Stimulated activated CD8-positive, alpha-beta memory T cell treated with anti-CD3 and anti-CD28 coated beads, Interleukin-4, amount 100 ng/mL, for 1 hour (primary cell): ENCODE results near the gene ZBTB20.
"Not testable (repeated sequence)": the region's sequence is repeated elsewhere in the genome, so short reads cannot be mapped to it uniquely, and the experiment has no call there.

ENCODE experiments used
- DNase-seq, 2 donors: peaks; one replicate each; pipeline ENCODE4 v3.0.0-alpha.2; 2020; ENCODE audit warnings: low read depth in 2 of 2, low spot score in 1 of 2

Gene ZBTB20

DNA sequence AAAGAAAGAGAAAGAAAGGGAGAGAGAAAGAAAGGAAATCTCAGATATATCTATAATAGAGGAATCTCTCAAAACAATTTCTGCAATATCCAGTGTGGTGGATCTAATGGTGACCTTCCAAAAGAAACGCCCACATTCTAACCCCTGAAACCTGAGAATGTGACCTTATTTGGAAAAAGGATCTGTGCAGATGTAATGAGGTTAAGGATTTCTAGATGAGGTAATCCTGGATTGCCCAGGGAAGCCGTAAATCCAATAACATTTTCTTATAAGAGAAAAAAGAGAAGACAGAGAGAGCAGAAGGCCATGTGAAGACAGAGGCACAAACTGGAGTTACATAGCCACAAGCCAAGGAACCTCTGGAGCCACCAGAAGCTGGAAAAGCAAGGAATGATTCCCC, 307.6 kb downstream of the ZBTB20 start:
- no peak for DNase-seq

GRCh38 chr3:114838025-114838424, 309.1 kb downstream of the ZBTB20 start:
- DNase-seq = no peak

- no peak for DNase-seq
Observed at GRCh38 chr3:114834175-114834940, 312.7 kb downstream of the ZBTB20 start.

DNA sequence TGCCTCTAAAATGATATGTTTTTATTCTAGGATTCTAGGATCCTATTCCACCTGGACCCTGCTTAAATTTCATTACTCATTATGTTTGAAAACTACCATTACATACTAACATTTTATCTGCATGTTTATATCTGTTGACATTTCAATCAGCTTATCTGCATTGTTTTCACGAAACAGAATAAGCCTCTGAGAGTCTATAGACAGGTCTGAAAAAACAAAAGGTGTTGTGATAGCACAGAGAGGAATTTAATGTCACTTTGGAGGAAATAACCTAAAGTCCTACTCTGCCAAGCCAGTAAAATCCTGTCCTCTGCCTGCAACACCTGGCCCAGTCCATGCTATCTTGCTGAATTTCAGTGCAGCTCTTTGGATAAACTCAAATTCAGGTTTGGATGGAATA, 315.2 kb downstream of the ZBTB20 start:
- no peak for DNase-seq

GRCh38 chr3:114830652-114831051, 316.4 kb downstream of the ZBTB20 start:
- no peak for DNase-seq

- no peak for DNase-seq
Observed at GRCh38 chr3:114829783-114830182, 317.3 kb downstream of the ZBTB20 start.

DNA sequence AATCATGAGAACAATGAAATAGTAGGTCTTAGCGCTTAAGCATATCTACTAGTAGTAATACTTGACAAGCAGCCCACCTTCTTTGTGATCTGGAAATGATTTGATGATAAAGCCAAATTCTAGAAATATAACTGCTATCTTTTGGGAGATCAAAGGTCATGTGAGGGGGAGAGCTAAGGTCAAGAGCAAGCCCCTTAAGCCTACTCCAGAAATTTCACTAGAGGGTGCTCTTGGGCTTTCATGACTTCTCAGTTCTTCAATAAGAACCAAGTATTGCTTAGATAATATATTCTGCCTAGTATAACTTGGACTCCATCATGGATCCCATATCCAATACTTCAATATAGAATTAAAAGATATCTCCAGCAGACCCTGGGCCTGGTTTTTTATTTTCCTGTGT, 319.6 kb downstream of the ZBTB20 start:
- no peak for DNase-seq

DNA sequence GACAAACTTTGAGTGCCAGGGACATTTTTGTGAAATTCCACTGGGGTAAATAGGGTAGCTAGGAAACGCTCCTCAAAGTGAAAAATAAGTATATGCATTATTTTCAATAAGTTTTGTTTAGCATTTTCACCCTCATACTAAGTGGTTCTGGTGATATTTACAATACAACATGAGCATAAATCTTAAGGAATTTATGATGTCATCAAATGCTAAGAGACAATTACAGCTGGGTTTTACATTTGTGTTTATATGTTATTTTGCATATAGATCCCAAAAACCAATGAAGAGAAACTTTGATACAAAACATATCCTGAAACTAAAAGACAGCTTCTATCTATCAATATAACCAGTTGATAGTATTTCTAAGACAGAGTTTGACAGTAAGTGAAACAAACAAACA, 323.1 kb downstream of the ZBTB20 start:
- no peak for DNase-seq

DNA sequence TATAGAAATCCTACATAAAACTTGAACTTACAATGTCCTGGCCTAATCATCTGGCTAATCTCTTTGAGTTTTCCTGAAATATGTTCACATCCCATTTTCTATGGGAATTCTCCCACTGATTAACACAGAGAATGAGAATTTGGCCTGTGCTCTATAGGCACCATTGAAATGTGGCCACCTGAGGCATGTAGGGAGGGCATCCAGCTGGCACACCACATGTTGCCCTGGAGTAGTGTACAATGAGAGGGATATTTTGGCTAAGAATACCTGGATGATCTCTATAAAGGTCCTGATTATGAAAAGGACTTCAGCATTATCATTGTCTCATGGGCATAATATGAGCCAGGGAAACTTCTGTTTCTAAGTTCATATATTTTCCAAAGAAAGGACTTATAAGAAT, 324.0 kb downstream of the ZBTB20 start:
- no peak for DNase-seq

- no peak for DNase-seq
Observed at GRCh38 chr3:114816052-114816451, 331.0 kb downstream of the ZBTB20 start.

- DNase-seq = not testable (repeated sequence)
Observed at GRCh38 chr3:114812541-114813238, 334.4 kb downstream of the ZBTB20 start.

DNA sequence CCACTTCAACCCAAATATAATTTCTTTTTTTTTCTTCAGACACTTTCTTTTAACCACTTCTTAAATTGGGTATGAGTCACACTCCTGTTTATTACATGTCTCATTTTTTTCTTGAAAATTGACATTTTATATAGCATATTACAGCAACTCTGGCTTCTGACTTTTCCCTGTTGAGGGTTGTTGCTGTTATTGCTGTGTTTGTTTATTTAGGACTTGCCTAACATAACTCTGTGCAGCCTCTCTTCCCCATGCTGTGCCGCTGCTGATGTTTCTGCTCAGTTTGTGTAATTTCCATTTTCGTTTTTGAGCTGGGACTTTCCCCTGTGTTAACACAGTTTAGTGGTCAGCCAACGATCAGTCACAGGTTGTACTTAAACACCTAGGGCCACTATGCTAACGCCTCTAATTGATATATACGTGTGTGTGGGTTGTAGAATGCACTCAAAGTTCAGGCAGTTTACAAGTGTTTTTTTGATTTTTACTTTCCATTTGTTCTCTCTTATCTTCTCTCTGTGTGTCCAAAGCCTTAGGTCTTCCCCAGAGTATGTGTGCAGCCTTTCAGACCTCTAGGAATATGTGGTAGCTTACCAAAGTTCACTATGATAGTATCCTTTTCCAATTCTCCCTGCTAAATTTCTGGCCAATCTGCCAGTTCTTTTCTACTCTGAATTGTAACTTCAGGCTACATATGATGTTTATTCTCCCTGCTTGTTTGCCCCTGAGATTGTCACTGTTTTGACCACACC, 337.2 kb downstream of the ZBTB20 start:
- peak in 1 of 2 donors; percentile 8 for DNase-seq

GRCh38 chr3:114804099-114804498, 343.0 kb downstream of the ZBTB20 start:
- no peak for DNase-seq

DNA sequence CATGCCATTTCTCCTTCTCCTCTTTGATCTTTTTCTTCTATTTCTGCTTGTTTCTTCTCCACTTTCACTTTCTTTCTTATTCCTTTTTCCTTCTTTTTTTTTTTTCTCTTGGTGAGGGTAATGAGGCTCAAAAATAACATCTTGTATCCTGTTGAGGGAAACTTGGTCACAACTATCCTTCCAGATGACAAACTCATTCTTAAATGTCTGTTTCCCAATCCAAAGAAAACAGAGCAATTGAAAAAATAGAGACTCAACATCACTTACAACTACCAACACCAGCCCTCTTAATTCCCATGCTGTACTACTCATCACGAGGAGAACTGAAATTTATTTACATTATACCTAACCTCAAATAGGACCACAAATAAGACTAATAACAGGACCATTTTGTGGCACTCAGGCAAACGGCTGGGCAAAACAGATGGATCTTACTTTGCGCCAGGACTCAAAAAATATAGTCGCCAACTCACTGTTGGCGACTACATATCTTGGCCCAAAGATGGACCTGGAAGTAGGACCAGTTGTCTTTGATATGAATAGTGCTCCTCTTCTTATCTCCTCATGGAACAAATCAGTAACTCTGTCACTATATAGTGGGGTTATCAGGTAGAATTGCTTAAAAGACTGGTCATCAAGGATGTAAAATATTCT, 343.9 kb downstream of the ZBTB20 start:
- no peak for DNase-seq

- no peak for DNase-seq
Observed at GRCh38 chr3:114800272-114801031, 346.6 kb downstream of the ZBTB20 start.

GRCh38 chr3:114799816-114800215, 347.3 kb downstream of the ZBTB20 start:
- DNase-seq = no peak

- no peak for DNase-seq
Observed at GRCh38 chr3:114796796-114797195, 350.3 kb downstream of the ZBTB20 start.

DNA sequence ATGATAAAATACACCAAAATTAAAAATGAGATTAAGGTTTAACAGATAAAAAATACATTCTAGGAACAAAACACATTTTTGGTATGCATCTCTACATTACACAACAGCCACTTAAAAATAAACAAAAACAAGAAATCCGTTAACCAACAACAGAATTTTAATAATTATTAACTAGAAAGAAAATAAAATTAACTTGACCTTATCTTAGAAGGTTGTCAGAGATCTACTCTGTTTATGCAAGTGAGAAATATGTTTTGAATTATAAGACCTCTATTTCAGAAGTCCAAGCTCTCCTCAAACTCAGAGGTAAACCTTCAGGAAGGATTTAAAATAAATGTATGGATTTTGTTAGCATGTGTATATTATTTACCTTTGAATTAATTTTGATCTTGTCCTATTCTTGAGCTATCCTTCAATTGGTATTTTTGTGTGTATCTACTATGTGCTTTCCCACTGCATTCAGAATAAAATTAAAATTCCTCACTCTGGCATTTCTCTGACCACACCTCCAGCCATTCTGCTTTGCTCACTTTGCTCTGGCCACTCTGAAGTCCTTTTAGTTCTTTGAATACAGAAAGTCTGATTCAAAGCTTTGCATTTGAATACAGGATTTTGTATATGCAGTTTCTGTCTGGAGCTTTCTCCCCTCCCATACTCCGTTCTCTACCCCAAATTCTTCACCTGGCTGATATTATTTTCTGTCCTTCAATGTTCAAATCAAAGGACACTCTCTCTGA, 352.0 kb downstream of the ZBTB20 start:
- no peak for DNase-seq

DNA sequence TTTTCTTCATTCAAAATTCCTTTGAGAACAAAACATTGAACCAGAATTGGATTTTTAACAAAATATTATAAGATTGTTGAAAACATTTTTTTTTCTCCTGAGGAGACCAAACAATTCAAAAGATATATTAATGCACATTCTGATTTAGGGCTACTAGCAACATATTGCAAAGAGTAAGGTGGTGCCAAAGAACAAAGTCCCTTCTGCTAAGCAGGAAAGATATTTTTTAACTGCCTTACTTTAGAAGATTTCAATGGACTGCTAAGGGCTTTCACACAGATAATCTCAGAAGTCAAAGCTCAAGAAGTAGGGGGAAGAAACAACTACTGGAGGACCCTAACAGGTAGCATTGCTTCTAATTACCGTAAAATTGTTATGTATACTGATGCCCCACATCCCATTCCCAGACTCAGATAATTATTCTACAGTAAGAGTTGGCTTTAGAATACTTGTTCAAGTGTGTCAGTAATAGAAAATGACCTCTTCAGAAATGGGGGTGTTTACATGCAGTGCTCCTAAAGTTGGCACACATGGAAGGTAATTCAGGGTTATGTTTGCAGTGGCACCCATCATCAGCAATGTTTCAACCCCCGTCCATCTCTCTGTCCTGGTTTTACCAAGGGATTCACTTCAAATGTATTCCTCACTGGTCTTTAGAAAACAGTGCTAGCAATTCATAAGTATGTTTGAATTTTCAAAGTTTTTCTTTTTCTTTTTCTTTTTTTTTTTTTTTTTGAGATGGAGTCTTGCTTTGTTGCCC, 354.7 kb downstream of the ZBTB20 start:
- DNase-seq = no peak
